GM23338 (cell line): ENCODE results near the gene CDCA7L. TPM values are rescaled to one million over a fixed set of nuclear protein-coding genes. Genes with fewer than 3 reads are reported as not detected.

Source experiments
- ATAC-seq: fragments of 200-7000 bp; cut with Tn5 transposase; 3 replicates; pipeline ENCODE4 v1.9.1; 2020
- DNase-seq: peaks from one replicate; pipeline ENCODE4 v3.0.0-alpha.2; 2015; ENCODE audit warnings: low spot score
- H2AFZ ChIP-seq: fragments of 200-600 bp; sonication (generic); 2 replicates; pipeline ENCODE4 v1.8.0; 2016; ENCODE audit warnings: antibody characterized with exemption, mild to moderate bottlenecking, moderate library complexity
- H3F3A ChIP-seq: fragments of 200-600 bp; sonication (generic); replicated peaks from 2 replicates; pipeline ENCODE4 v1.8.0; 2017; ENCODE audit warnings: antibody characterized with exemption, mixed run types, low read depth
- H3K27ac ChIP-seq: fragments of 200-600 bp; sonication (generic); 2 replicates; pipeline ENCODE4 v1.6.1; 2016; ENCODE audit warnings: low read depth
- H3K27me3 ChIP-seq: fragments of 200-600 bp; sonication (generic); 2 replicates; pipeline ENCODE4 v1.8.0; 2016; ENCODE audit warnings: mild to moderate bottlenecking, mixed run types, moderate library complexity; ENCODE audit not compliant: insufficient read depth
- H3K36me3 ChIP-seq: fragments of 200-600 bp; sonication (generic); 2 replicates; pipeline ENCODE4 v1.8.0; 2016; ENCODE audit warnings: mild to moderate bottlenecking; ENCODE audit not compliant: insufficient read depth
- H3K4me1 ChIP-seq: fragments of 200-600 bp; sonication (generic); 2 replicates; pipeline ENCODE4 v1.8.0; 2016; ENCODE audit warnings: mild to moderate bottlenecking, moderate library complexity; ENCODE audit not compliant: insufficient read depth
- H3K4me2 ChIP-seq: fragments of 200-600 bp; sonication (generic); 2 replicates; pipeline ENCODE4 v1.7.1; 2017; ENCODE audit warnings: mixed run types
- H3K4me3 ChIP-seq: fragments of 200-600 bp; sonication (generic); 2 replicates; pipeline ENCODE4 v1.6.1; 2016; ENCODE audit warnings: mixed run types
- H3K79me2 ChIP-seq: fragments of 200-600 bp; sonication (generic); replicated peaks from 2 replicates; pipeline ENCODE4 v1.8.0; 2017; ENCODE audit warnings: mild to moderate bottlenecking; ENCODE audit not compliant: insufficient read depth
- H3K9me2 ChIP-seq: fragments of 200-600 bp; sonication (generic); 2 replicates; pipeline ENCODE4 v1.8.0; 2017; ENCODE audit not compliant: insufficient read depth
- H4K20me1 ChIP-seq: fragments of 200-600 bp; sonication (generic); replicated peaks from 2 replicates; pipeline ENCODE4 v1.8.0; 2017; ENCODE audit warnings: mild to moderate bottlenecking; ENCODE audit not compliant: insufficient read depth
- H3K27ac Mint-ChIP-seq: 2 replicates; pipeline ENCODE4 v1.8.0; 2020; ENCODE audit warnings: inconsistent platforms, mild to moderate bottlenecking, moderate library complexity, mixed read lengths
- H3K27me3 Mint-ChIP-seq: 3 replicates; pipeline ENCODE4 v1.8.0; 2022; ENCODE audit warnings: low read depth, mild to moderate bottlenecking, moderate library complexity, mixed read lengths, inconsistent platforms; ENCODE audit not compliant: insufficient read depth, poor library complexity
- H3K36me3 Mint-ChIP-seq: 3 replicates; pipeline ENCODE4 v1.8.0; 2021; ENCODE audit warnings: low read depth, mild to moderate bottlenecking, inconsistent platforms, moderate library complexity, mixed read lengths
- H3K4me1 Mint-ChIP-seq: 3 replicates; pipeline ENCODE4 v1.8.0; 2020; ENCODE audit warnings: mild to moderate bottlenecking, inconsistent platforms, mixed read lengths
- H3K4me3 Mint-ChIP-seq: 3 replicates; pipeline ENCODE4 v1.8.0; 2021; ENCODE audit warnings: moderate library complexity, mild to moderate bottlenecking, inconsistent platforms, mixed read lengths
- H3K9me3 Mint-ChIP-seq: 3 replicates; pipeline ENCODE4 v1.8.0; 2020; ENCODE audit warnings: moderate library complexity, mild to moderate bottlenecking, inconsistent platforms, mixed read lengths
- CREB1 ChIP-seq: fragments of 250-450 bp; sonication (Bioruptor Pico); IDR thresholded peaks from 2 replicates; pipeline ENCODE4 v1.5.0; 2020; ENCODE audit warnings: low read depth, mild to moderate bottlenecking, moderate library complexity
- EZH2 ChIP-seq: fragments of 200-600 bp; sonication (generic); IDR thresholded peaks from one replicate; pipeline ENCODE4 v1.8.0; 2017; ENCODE audit warnings: antibody characterized with exemption, mild to moderate bottlenecking, low read depth; ENCODE audit not compliant: unreplicated experiment
- EZH2phosphoT487 ChIP-seq: fragments of 200-600 bp; sonication (generic); IDR thresholded peaks from one replicate; pipeline ENCODE4 v1.8.1; 2018; ENCODE audit warnings: antibody characterized with exemption; ENCODE audit not compliant: unreplicated experiment
- JUNB ChIP-seq: IDR thresholded peaks from one replicate; pipeline ENCODE4 v1.6.1; 2016; ENCODE audit warnings: antibody characterized with exemption; ENCODE audit not compliant: unreplicated experiment
- NANOG ChIP-seq: IDR thresholded peaks from 2 replicates; pipeline ENCODE4 v1.6.1; 2016; ENCODE audit warnings: antibody characterized with exemption, borderline replicate concordance
- POLR2AphosphoS5 ChIP-seq: IDR thresholded peaks from 2 replicates; pipeline ENCODE4 v1.6.1; 2016; ENCODE audit warnings: antibody characterized with exemption, low read depth
- REST ChIP-seq: IDR thresholded peaks from one replicate; pipeline ENCODE4 v1.6.1; 2018; ENCODE audit warnings: antibody characterized with exemption; ENCODE audit not compliant: unreplicated experiment
- STAT1 ChIP-seq: IDR thresholded peaks from one replicate; pipeline ENCODE4 v1.6.1; 2016; ENCODE audit warnings: antibody characterized with exemption; ENCODE audit not compliant: unreplicated experiment
- ZNF114 ChIP-seq: fragments of 250-450 bp; sonication (Bioruptor Pico); IDR thresholded peaks from 2 replicates; pipeline ENCODE4 v1.5.0; 2020; ENCODE audit warnings: mild to moderate bottlenecking, moderate library complexity
- ZNF331 ChIP-seq: fragments of 250-450 bp; sonication (Bioruptor Pico); IDR thresholded peaks from 2 replicates; pipeline ENCODE4 v1.5.0; 2020; ENCODE audit warnings: low read depth, mild to moderate bottlenecking, moderate library complexity
- ZNF462 ChIP-seq: fragments of 250-450 bp; sonication (Bioruptor Pico); IDR thresholded peaks from 2 replicates; pipeline ENCODE4 v1.5.0; 2020; ENCODE audit warnings: mild to moderate bottlenecking, moderate library complexity
- polyA plus RNA-seq: library from polyadenylated mRNA; unstranded; fragments of >200 nt; fragmentation: Nextera tagmentation; extraction: Ambion mirVana; gene quantifications from 2 replicates; pipeline ENCODE4 v1.2.1, GENCODE V29; 2016
- total RNA-seq: library from RNA; depleted of rRNA; stranded (reverse); fragments of >200 nt; shearing (Covaris generic); gene quantifications from 2 replicates; pipeline ENCODE4 v1.2.3, GENCODE V29; 2014

CDCA7L gene
- total and polyA plus RNA-seq, 2 experiments from 2014 or later, result 174 to 187 TPM

DNA sequence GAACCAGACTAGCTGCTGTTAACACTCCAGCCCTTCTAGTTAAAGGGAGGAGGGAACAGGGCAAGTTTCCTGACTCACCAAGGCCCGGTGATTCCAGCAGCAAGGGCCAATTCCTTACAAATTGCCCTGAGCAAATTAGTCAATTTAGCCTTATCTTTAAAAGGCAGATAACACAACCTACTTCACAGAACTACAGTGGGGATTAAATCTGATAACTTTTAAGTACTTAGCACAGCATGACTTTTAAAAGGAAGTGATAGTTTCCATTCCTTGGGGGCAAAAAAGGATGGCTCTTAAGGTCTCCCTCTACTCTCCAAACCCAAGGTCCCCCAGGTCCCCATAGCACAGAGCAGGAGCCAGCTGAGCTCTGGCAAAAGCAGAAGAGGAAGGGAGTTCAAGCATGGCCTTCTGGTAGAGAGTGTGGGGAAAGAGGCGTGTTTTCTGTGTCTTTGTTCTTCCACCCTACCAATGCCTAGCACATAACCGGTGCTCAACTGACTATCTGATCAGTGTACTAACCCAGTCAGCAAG, 4.0 kb downstream of the CDCA7L start (continued):
- TF ChIP-seq REST, result no peak
- no peak for TF ChIP-seq STAT1

DNA sequence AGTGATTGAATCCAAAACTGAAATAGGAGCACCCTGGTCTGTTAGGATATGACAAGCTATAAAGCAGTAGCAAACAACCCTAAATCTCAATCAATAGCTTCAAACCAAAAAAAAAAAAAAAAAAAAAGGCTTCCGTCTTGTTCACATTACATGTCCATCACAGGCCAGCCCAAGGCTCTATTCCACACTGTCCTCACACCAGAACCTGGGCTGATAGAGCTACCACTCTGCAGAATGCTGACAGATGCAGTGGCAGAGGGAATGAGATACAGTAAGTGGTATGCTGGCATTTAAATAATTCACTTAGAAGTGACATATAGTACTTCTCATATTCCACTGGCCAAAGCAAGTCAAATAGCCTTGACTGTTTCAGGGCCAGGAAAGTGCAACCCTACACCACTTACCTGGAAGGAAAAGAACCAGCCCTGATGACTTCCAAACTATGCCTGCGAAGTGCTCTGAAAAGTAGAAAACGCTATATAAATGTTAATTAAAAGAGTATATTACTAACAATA, 5.8 kb downstream of the CDCA7L start:
- ATAC-seq (no peak), DNase-seq (no peak)
- no peak overlapping the region for H3K27ac Mint-ChIP-seq
- Histone ChIP-seq H3K4me2 (peak overlapping the region; percentile 66), H3K36me3 (no peaks in the 10 kb centered on the region; the same call in 1 of the 2 replicates), H3F3A (no peaks in the 10 kb centered on the region), H3K4me1 (peaks cover 54% of the 10 kb centered on the region), H3K27ac (no peak overlapping the region; the same call in 1 of the 2 replicates), H4K20me1 (peaks cover 67% of the 10 kb centered on the region), H2AFZ (no peak overlapping the region), H3K79me2 (peaks cover 99% of the 10 kb centered on the region), H3K4me3 (peak overlapping the region; percentile 13; the same call in 1 of the 2 replicates), H3K9me2 (no peaks in the 10 kb centered on the region; the same call in 1 of the 2 replicates), H3K27me3 (no peaks in the 10 kb centered on the region)
- H3K9me3 Mint-ChIP-seq, result no peaks in the 10 kb centered on the region
- peaks cover 41% of the 10 kb centered on the region for H3K36me3 Mint-ChIP-seq
- H3K4me1 Mint-ChIP-seq, result peaks cover 59% of the 10 kb centered on the region
- no peak overlapping the region; the same call in 2 of the 3 replicates for H3K4me3 Mint-ChIP-seq
- H3K27me3 Mint-ChIP-seq, result peaks cover 4% of the 10 kb centered on the region
- TF ChIP-seq EZH2phosphoT487 (no peak), CREB1 (CRISPR knock-in tag) (no peak), ZNF462 (CRISPR knock-in tag) (no peak), POLR2AphosphoS5 (no peak), REST (no peak), EZH2 (no peak), ZNF331 (CRISPR knock-in tag) (no peak), JUNB (no peak), NANOG (no peak), ZNF114 (no peak)
